ENCODE measurements around the gene PRKG2. TPM values are rescaled to one million over a fixed set of nuclear protein-coding genes. Genes with fewer than 3 reads are reported as not detected.

The PRKG2 gene
- total RNA-seq, 1 donor from 2014 or later = 11.9 TPM

DNA sequence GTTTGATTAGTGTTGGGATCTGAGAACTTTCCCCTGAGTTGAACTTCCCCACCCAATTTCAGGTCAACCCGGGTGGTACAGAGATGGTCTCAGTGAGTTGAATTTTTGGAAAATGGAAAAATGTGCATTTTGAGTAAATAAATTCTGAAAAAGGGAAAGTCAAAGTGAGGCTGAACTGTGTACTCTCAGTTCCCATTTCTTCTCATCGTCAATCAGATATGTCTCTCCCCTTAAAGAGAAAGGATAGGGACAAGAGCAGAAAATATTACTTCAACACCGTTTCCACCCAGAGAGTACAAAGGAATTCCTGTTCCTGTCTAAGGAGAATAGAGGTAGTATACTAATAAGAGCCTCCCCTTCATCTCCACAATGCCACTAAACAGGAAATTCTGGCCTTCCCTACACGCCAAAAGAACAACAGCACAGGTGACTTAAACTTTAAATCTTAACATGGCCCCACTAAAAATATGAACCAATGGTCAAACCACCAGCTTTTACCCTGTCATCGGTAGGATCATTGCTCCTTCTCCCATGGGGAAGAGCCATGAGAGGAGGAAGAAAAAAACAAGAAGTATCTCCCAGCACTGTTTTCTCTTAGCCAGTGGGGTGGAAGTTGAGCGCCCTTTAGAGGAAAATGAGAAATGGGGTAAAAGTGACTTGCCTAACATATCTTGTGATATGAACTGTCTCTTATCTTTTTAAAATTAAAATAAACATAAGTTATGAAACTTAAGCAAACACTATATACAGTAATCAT lies 154.3 kb downstream of the PRKG2 start:
- peaks cover 4% of the 10 kb centered on the region for H3K27me3 Mint-ChIP-seq
- H3K27ac Mint-ChIP-seq = no peak overlapping the region
- no peaks in the 10 kb centered on the region for H3K36me3 Mint-ChIP-seq
- H3K9me3 Mint-ChIP-seq = no peaks in the 10 kb centered on the region
- TF ChIP-seq, protein P1, sequence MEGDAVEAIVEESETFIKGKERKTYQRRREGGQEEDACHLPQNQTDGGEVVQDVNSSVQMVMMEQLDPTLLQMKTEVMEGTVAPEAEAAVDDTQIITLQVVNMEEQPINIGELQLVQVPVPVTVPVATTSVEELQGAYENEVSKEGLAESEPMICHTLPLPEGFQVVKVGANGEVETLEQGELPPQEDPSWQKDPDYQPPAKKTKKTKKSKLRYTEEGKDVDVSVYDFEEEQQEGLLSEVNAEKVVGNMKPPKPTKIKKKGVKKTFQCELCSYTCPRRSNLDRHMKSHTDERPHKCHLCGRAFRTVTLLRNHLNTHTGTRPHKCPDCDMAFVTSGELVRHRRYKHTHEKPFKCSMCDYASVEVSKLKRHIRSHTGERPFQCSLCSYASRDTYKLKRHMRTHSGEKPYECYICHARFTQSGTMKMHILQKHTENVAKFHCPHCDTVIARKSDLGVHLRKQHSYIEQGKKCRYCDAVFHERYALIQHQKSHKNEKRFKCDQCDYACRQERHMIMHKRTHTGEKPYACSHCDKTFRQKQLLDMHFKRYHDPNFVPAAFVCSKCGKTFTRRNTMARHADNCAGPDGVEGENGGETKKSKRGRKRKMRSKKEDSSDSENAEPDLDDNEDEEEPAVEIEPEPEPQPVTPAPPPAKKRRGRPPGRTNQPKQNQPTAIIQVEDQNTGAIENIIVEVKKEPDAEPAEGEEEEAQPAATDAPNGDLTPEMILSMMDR (conservative IDR thresholded peaks at IDR 0.05) = no peak
- DNase-seq (ENCODE audit: extremely low spot score, unreplicated experiment) = no peak
- H3K4me1 Mint-ChIP-seq (ENCODE audit: unreplicated experiment) = no peaks in the 10 kb centered on the region
- H3K4me3 Mint-ChIP-seq = no peak overlapping the region

- H3K4me3 Mint-ChIP-seq = no peak overlapping the region
- H3K36me3 Mint-ChIP-seq = no peaks in the 10 kb centered on the region
- H3K4me1 Mint-ChIP-seq (ENCODE audit: unreplicated experiment) = no peaks in the 10 kb centered on the region
- H3K27ac Mint-ChIP-seq = no peak overlapping the region
- TF ChIP-seq, protein P1 (conservative IDR thresholded peaks at IDR 0.05) = no peak
- H3K27me3 Mint-ChIP-seq = peaks cover 3% of the 10 kb centered on the region
- DNase-seq (ENCODE audit: extremely low spot score, unreplicated experiment) = no peak
- H3K9me3 Mint-ChIP-seq = no peaks in the 10 kb centered on the region
Measured at GRCh38 chr4:81058621-81059020, 156.4 kb downstream of the PRKG2 start.

DNA sequence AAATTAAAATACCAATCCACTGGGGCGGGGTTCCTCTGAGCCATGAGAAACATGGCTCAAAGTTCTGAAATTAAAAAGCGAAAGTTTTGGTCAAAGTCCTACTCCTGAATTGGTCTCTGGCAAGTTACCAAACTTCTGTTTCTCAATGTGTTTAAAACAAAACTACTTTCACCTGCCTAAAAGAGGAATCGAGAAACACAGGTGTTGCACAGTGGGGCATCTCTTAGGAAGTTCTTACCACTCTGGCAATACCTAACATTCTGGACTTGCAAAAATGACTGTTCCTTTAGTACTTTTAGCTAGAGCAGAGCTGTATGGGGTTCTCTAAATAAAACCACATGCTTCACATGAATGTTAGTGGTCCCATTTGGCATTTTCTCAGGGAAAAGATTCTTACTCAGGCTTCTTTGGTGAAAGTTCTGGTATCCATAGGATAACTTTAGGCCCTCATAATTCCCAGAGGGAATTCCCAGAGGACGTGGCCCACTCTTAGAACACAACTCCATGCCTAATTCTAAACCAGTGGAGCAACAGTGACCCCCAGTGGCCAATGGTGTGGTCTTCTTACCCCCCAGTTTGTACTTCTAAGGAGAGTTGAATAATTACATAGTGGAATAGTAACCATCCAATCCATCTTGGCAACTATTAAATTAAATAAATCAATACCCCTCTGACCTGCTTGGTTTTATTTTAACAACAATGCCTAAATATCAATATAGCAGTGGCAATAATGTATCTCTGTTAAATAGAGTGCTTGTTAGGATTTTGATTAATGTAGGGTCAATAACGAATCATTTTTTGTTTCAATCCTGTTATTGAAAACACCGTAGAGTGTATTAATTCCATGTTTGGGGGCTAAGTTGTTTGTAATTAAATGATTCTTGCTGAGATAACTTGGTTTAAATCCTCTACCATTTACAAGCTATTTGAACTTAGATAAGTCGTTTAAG lies 162.6 kb downstream of the PRKG2 start:
- Mint-ChIP-seq H3K4me3 (no peak overlapping the region), H3K27me3 (peaks cover 21% of the 10 kb centered on the region), H3K36me3 (no peaks in the 10 kb centered on the region), H3K4me1 (ENCODE audit: unreplicated experiment) (peaks cover 5% of the 10 kb centered on the region), H3K9me3 (no peaks in the 10 kb centered on the region), H3K27ac (no peak overlapping the region)
- DNase-seq (ENCODE audit: extremely low spot score, unreplicated experiment) = no peak
- TF ChIP-seq, protein P1 (conservative IDR thresholded peaks at IDR 0.05) = peak; percentile 84

DNA sequence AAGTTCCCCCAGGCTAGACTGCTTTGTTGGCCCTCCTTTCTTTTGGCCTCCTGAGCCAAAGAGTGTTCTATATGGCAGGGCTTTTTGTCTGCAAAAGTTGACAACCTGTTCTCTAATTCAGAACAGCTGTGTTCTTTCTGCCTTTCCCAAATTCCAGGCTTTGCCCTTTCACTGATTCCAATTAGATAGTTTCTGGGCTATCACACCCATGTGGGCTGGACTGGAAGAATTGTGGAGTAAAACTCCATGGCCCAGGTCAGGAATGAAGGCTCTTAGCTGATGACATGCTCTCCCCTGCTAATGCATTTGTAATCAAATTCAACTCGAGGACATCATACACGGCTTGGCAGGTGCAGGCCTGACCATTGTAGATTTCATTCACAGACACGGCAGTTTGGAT lies 165.1 kb downstream of the PRKG2 start:
- Mint-ChIP-seq H3K36me3 (no peaks in the 10 kb centered on the region), H3K4me1 (ENCODE audit: unreplicated experiment) (peaks cover 5% of the 10 kb centered on the region), H3K27ac (no peak overlapping the region), H3K27me3 (peaks cover 34% of the 10 kb centered on the region), H3K4me3 (no peak overlapping the region), H3K9me3 (no peaks in the 10 kb centered on the region)
- TF ChIP-seq, protein P1 (conservative IDR thresholded peaks at IDR 0.05) = no peak
- DNase-seq (ENCODE audit: extremely low spot score, unreplicated experiment) = no peak

- H3K4me1 Mint-ChIP-seq (ENCODE audit: unreplicated experiment) = peaks cover 5% of the 10 kb centered on the region
- no peaks in the 10 kb centered on the region for H3K9me3 Mint-ChIP-seq
- no peak for DNase-seq (ENCODE audit: extremely low spot score, unreplicated experiment)
- peaks cover 39% of the 10 kb centered on the region for H3K27me3 Mint-ChIP-seq
- no peak overlapping the region for H3K4me3 Mint-ChIP-seq
- H3K27ac Mint-ChIP-seq = no peak overlapping the region
- no peaks in the 10 kb centered on the region for H3K36me3 Mint-ChIP-seq
- TF ChIP-seq, protein P1 (conservative IDR thresholded peaks at IDR 0.05) = no peak
Measured at GRCh38 chr4:81049330-81049729, 165.7 kb downstream of the PRKG2 start.
